ENCODE measurements around the gene HAUS8.

DNA sequence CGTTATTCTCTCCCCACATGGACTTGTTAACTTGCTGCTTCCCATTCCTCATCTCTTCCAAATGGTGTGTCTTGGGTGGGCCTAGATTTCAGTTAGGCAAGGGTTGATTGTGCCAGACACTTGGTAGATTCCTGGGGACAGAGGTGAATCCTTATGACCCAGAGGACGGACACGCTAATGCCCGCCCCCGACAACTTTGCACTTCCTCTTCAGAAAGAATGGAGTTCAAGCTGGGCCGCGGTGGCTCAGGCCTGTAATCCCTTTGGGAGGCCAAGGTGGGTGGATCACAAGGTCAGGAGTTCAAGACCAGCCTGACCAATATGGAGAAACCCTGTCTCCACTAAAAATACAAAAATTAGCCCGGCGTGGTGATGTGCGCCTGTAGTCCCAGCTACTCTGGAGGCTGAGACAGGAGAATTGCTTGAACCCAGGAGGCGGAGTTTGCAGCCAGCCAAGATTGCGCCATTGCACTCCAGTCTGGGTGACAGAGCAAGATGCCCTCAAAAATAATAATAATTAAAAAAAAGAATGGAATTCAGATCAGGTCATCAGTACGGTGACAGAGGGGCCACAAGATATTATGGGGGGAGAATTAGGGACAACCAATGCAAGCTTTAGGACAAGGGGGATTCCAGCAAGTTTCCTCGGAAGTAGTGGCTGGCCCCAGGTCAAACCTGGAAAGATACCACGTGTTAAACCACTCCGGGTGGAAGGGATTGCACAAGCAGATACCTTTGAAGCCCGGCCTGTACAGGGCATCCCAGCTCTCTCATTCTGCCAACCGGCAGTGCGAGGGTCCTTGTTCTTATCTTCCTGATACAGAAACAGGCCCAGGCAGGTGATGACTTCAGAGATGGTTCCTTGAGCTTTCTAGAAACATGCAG, 3.0 kb upstream of the HAUS8 start:
- TF ChIP-seq CTCF (IDR thresholded peaks at IDR 0.05), result no peak
- TF ChIP-seq POLR2A (IDR thresholded peaks at IDR 0.05), result no peak
